Measurements from ENCODE around the gene RETN. TPM values are rescaled to one million over a fixed set of nuclear protein-coding genes. Genes with fewer than 3 reads are reported as not detected.

RETN gene
- polyA plus RNA-seq, 1 donor from 2014 or later = not detected

GRCh38 chr19:7698583-7698982, 29.7 kb downstream of the RETN start:
- Mint-ChIP-seq H3K4me3 (peak overlapping the region in 3 of 4 donors; percentile 75 to 93 (median 80)), H3K4me1 (peaks cover 41 to 54% (median 51%) of the 10 kb centered on the region in 3 donors), H3K27ac (peak overlapping the region in 2 of 3 donors; percentile 76 to 100), H3K36me3 (peaks cover 2% of the 10 kb centered on the region), H3K9me3 (no peaks in the 10 kb centered on the region), H3K27me3 (no peaks in the 10 kb centered on the region)

GRCh38 chr19:7699003-7699402, 30.2 kb downstream of the RETN start:
- peaks cover 2% of the 10 kb centered on the region for H3K36me3 Mint-ChIP-seq
- H3K27me3 Mint-ChIP-seq = no peaks in the 10 kb centered on the region
- peaks cover 40 to 55% (median 55%) of the 10 kb centered on the region in 3 donors for H3K4me1 Mint-ChIP-seq
- H3K27ac Mint-ChIP-seq = peak overlapping the region; percentile 76 to 100 (median 80)
- peak overlapping the region; percentile 75 to 93 (median 83) for H3K4me3 Mint-ChIP-seq
- no peaks in the 10 kb centered on the region for H3K9me3 Mint-ChIP-seq

GRCh38 chr19:7699417-7700401, 30.9 kb downstream of the RETN start:
- no peaks in the 10 kb centered on the region for H3K9me3 Mint-ChIP-seq
- H3K36me3 Mint-ChIP-seq = peaks cover 2% of the 10 kb centered on the region
- H3K27me3 Mint-ChIP-seq = no peaks in the 10 kb centered on the region
- peak overlapping the region; percentile 75 to 93 (median 83) for H3K4me3 Mint-ChIP-seq
- H3K27ac Mint-ChIP-seq = peak overlapping the region; percentile 80 to 100 (median 98)
- H3K4me1 Mint-ChIP-seq = peaks cover 33 to 55% (median 53%) of the 10 kb centered on the region in 3 donors

GRCh38 chr19:7701049-7701653, 32.3 kb downstream of the RETN start:
- H3K4me3 Mint-ChIP-seq = peak overlapping the region; percentile 82 to 97 (median 92)
- peaks cover 2% of the 10 kb centered on the region for H3K36me3 Mint-ChIP-seq
- H3K27me3 Mint-ChIP-seq = no peaks in the 10 kb centered on the region
- H3K27ac Mint-ChIP-seq = peak overlapping the region; percentile 98 to 100 (median 99)
- no peaks in the 10 kb centered on the region for H3K9me3 Mint-ChIP-seq
- peaks cover 41 to 61% (median 60%) of the 10 kb centered on the region in 3 donors for H3K4me1 Mint-ChIP-seq

GRCh38 chr19:7701654-7702457, 33.0 kb downstream of the RETN start, which contains the start of gene FCER2:
TSS of gene FCER2 (minus strand) at chr19:7702131. CDS start at chr19:7699760, 2,371 bp downstream.
- Mint-ChIP-seq H3K36me3 (no peaks in the 10 kb centered on the region), H3K27me3 (peaks cover 4% of the 10 kb centered on the region), H3K27ac (peak within 1 kb of the TSS; percentile 98 to 100 (median 99)), H3K4me3 (peak within 1 kb of the TSS; percentile 82 to 97 (median 92)), H3K4me1 (peaks cover 44 to 64% (median 64%) of the 10 kb centered on the region in 3 donors), H3K9me3 (no peaks in the 10 kb centered on the region)

- no peaks in the 10 kb centered on the region for H3K9me3 Mint-ChIP-seq
- peak overlapping the region in 3 of 4 donors; percentile 36 to 65 (median 47) for H3K4me3 Mint-ChIP-seq
- H3K36me3 Mint-ChIP-seq = no peaks in the 10 kb centered on the region
- H3K27me3 Mint-ChIP-seq = peaks cover 4% of the 10 kb centered on the region
- H3K27ac Mint-ChIP-seq = peak overlapping the region; percentile 76 to 99 (median 97)
- peaks cover 41 to 64% (median 62%) of the 10 kb centered on the region in 3 donors for H3K4me1 Mint-ChIP-seq
These were observed 34.5 kb downstream of the RETN start for GRCh38 chr19:7703332-7703731.

- Mint-ChIP-seq H3K27me3 (peaks cover 4% of the 10 kb centered on the region), H3K4me1 (peaks cover 43 to 65% (median 62%) of the 10 kb centered on the region in 3 donors), H3K9me3 (no peaks in the 10 kb centered on the region), H3K36me3 (no peaks in the 10 kb centered on the region), H3K27ac (peak overlapping the region; percentile 97 to 99 (median 98)), H3K4me3 (peak overlapping the region in 2 of 4 donors; percentile 77 to 94)
These were observed 35.6 kb downstream of the RETN start for GRCh38 chr19:7704280-7705060.

- H3K36me3 Mint-ChIP-seq = no peaks in the 10 kb centered on the region
- no peaks in the 10 kb centered on the region for H3K9me3 Mint-ChIP-seq
- H3K4me1 Mint-ChIP-seq = peaks cover 44 to 64% (median 57%) of the 10 kb centered on the region in 3 donors
- H3K4me3 Mint-ChIP-seq = peak overlapping the region; percentile 72 to 94 (median 85)
- H3K27me3 Mint-ChIP-seq = peaks cover 4% of the 10 kb centered on the region
- peak overlapping the region; percentile 97 to 99 (median 98) for H3K27ac Mint-ChIP-seq
These were observed 36.7 kb downstream of the RETN start for GRCh38 chr19:7705387-7706187.

- Mint-ChIP-seq H3K27me3 (peaks cover 4% of the 10 kb centered on the region), H3K36me3 (no peaks in the 10 kb centered on the region), H3K27ac (peak overlapping the region; percentile 97 to 99 (median 98)), H3K9me3 (no peaks in the 10 kb centered on the region), H3K4me3 (peak overlapping the region; percentile 72 to 94 (median 85)), H3K4me1 (peaks cover 46 to 67% (median 58%) of the 10 kb centered on the region in 3 donors)
These were observed 37.5 kb downstream of the RETN start for GRCh38 chr19:7706188-7706954.

GRCh38 chr19:7706955-7707456, 38.2 kb downstream of the RETN start:
- peaks cover 4% of the 10 kb centered on the region for H3K27me3 Mint-ChIP-seq
- peaks cover 43 to 62% (median 52%) of the 10 kb centered on the region in 3 donors for H3K4me1 Mint-ChIP-seq
- H3K4me3 Mint-ChIP-seq = peak overlapping the region; percentile 57 to 94 (median 85)
- no peaks in the 10 kb centered on the region for H3K36me3 Mint-ChIP-seq
- no peaks in the 10 kb centered on the region for H3K9me3 Mint-ChIP-seq
- H3K27ac Mint-ChIP-seq = peak overlapping the region; percentile 97 to 99 (median 98)

- H3K36me3 Mint-ChIP-seq = no peaks in the 10 kb centered on the region
- H3K27ac Mint-ChIP-seq = peak overlapping the region in 1 of 3 donors; percentile 34
- no peaks in the 10 kb centered on the region for H3K9me3 Mint-ChIP-seq
- H3K4me1 Mint-ChIP-seq = peaks cover 37 to 47% (median 46%) of the 10 kb centered on the region in 3 donors
- H3K27me3 Mint-ChIP-seq = peaks cover 4% of the 10 kb centered on the region
- H3K4me3 Mint-ChIP-seq = peak overlapping the region in 3 of 4 donors; percentile 30 to 70 (median 48)
These were observed 41.1 kb downstream of the RETN start for GRCh38 chr19:7709932-7710460.

- Mint-ChIP-seq H3K27ac (peak overlapping the region in 1 of 3 donors; percentile 34), H3K4me1 (peaks cover 36 to 47% (median 44%) of the 10 kb centered on the region in 3 donors), H3K9me3 (no peaks in the 10 kb centered on the region), H3K36me3 (no peaks in the 10 kb centered on the region), H3K4me3 (peak overlapping the region in 3 of 4 donors; percentile 30 to 48 (median 46)), H3K27me3 (peaks cover 4% of the 10 kb centered on the region)
These were observed 41.8 kb downstream of the RETN start for GRCh38 chr19:7710616-7711015.

Data from IgD-negative memory B cell (primary cell).